IPS DF 6.9 (cell line): ENCODE results near the gene PCDHA11.
A peak's percentile ranks its signal among the peaks of the same experiment; 100 is the strongest.
"Not testable (repeated sequence)": the region's sequence is repeated elsewhere in the genome, so short reads cannot be mapped to it uniquely, and the experiment has no call there.

Experiments
- DNase-seq: peaks from one replicate; pipeline ENCODE4 v3.0.0-alpha.2; 2013; ENCODE audit warnings: low read depth, low spot score
- H3K27ac ChIP-seq: one replicate; pipeline ENCODE4 v1.5.1; 2013; ENCODE audit warnings: low read length, control low read depth
- H3K27me3 ChIP-seq: 2 replicates; pipeline ENCODE4 v1.6.1; 2013; ENCODE audit warnings: mild to moderate bottlenecking, low read length; ENCODE audit not compliant: control insufficient read depth, insufficient read depth
- H3K36me3 ChIP-seq: 2 replicates; pipeline ENCODE4 v1.6.1; 2013; ENCODE audit warnings: low read length; ENCODE audit not compliant: control insufficient read depth, insufficient read depth
- H3K4me1 ChIP-seq: 2 replicates; pipeline ENCODE4 v1.6.1; 2013; ENCODE audit warnings: low read length; ENCODE audit not compliant: control insufficient read depth, insufficient read depth
- H3K4me3 ChIP-seq: 2 replicates; pipeline ENCODE4 v1.5.1; 2013; ENCODE audit warnings: mild to moderate bottlenecking, low read length
- H3K9me3 ChIP-seq: 2 replicates; pipeline ENCODE4 v1.6.1; 2013; ENCODE audit warnings: low read length, inconsistent platforms; ENCODE audit not compliant: control insufficient read depth, insufficient read depth
- WGBS: extraction: QIAGEN DNeasy Blood & Tissue Kit; methylation state at CpG from one replicate; pipeline ENCODE4 v1.1.7; 2013; ENCODE audit warnings: mixed read lengths, missing lambda C conversion rate; ENCODE audit not compliant: insufficient read length, insufficient coverage; 5-methylcytosine and 5-hydroxymethylcytosine counted together

PCDHA11 gene

DNA sequence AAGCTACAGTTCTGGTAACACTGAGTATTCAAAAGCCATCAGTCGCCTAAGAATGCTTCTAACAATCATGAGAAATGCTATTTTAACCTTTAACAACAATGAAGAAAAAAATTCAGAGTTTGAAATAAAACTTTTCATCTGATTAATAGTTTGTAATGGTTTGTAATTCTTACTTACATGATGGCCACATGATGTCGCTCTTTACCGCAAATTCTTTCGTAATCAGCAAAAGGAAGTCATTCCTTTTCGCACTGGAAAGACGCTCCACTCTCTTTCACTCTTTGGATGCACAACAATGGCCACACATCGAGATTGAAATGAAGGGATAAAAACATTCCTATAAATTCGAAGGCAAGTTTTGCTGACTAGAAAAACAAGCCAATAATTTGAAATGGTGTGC, 34.8 kb upstream of the PCDHA11 start, which contains the start of gene PCDHA7:
PCDHA7 (plus strand) TSS at position 277 of the 400 bp plus-strand sequence; CDS start at position 392, 115 bp downstream.
- no peaks in the 10 kb centered on the region for H3K9me3 ChIP-seq
- no peak within 1 kb of the TSS for H3K27ac ChIP-seq
- H3K4me1 ChIP-seq = no peaks in the 10 kb centered on the region
- no peaks in the 10 kb centered on the region for H3K27me3 ChIP-seq
- no peaks in the 10 kb centered on the region for H3K36me3 ChIP-seq
- no CpG with 5 or more reads among the region's 8 CpGs for WGBS
- no peak for DNase-seq
- H3K4me3 ChIP-seq = no peak within 1 kb of the TSS

DNA sequence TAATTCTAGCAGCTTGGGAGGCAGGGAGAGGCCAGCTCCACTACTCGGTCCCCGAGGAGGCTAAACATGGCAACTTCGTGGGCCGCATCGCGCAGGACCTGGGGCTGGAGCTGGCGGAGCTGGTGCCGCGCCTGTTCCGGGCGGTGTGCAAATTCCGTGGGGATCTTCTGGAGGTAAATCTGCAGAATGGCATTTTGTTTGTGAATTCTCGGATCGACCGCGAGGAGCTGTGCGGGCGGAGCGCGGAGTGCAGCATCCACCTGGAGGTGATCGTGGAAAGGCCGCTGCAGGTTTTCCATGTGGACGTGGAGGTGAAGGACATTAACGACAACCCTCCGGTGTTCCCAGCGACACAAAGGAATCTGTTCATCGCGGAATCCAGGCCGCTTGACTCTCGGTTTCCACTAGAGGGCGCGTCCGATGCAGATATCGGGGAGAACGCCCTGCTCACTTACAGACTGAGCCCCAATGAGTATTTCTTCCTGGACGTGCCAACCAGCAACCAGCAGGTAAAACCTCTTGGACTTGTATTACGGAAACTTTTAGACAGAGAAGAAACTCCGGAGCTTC, 34.2 kb upstream of the PCDHA11 start:
- not testable (repeated sequence) for DNase-seq, H3K9me3 ChIP-seq, H3K4me3 ChIP-seq, H3K27ac ChIP-seq, H3K36me3 ChIP-seq, H3K27me3 ChIP-seq, H3K4me1 ChIP-seq
- WGBS = no CpG with 5 or more reads among the region's 38 CpGs

- Histone ChIP-seq H3K36me3 (no peaks in the 10 kb centered on the region), H3K27ac (no peak overlapping the region), H3K4me3 (no peak overlapping the region), H3K9me3 (no peaks in the 10 kb centered on the region), H3K27me3 (no peaks in the 10 kb centered on the region), H3K4me1 (no peaks in the 10 kb centered on the region)
- no peak for DNase-seq
- no CpG with 5 or more reads among the region's 103 CpGs for WGBS
Measured at GRCh38 chr5:140835622-140836510, 32.9 kb upstream of the PCDHA11 start.

- no peak within 1 kb of the TSS for H3K27ac ChIP-seq
- no peaks in the 10 kb centered on the region for H3K36me3 ChIP-seq
- H3K4me3 ChIP-seq = peak within 1 kb of the TSS; percentile 37; the same call in 1 of the 2 replicates
- no CpG with 5 or more reads among the region's 47 CpGs for WGBS
- H3K27me3 ChIP-seq = no peaks in the 10 kb centered on the region
- H3K9me3 ChIP-seq = no peaks in the 10 kb centered on the region
- H3K4me1 ChIP-seq = 0 out of 2 replicates have a peak, but pooled peaks cover 2% of the 10 kb centered on the region
- no peak for DNase-seq
Measured at GRCh38 chr5:140840978-140841962, 27.5 kb upstream of the PCDHA11 start, which contains the start of gene PCDHA8. PCDHA8 (plus strand) TSS chr5:140841187; CDS start chr5:140841322, 135 bp downstream.

DNA sequence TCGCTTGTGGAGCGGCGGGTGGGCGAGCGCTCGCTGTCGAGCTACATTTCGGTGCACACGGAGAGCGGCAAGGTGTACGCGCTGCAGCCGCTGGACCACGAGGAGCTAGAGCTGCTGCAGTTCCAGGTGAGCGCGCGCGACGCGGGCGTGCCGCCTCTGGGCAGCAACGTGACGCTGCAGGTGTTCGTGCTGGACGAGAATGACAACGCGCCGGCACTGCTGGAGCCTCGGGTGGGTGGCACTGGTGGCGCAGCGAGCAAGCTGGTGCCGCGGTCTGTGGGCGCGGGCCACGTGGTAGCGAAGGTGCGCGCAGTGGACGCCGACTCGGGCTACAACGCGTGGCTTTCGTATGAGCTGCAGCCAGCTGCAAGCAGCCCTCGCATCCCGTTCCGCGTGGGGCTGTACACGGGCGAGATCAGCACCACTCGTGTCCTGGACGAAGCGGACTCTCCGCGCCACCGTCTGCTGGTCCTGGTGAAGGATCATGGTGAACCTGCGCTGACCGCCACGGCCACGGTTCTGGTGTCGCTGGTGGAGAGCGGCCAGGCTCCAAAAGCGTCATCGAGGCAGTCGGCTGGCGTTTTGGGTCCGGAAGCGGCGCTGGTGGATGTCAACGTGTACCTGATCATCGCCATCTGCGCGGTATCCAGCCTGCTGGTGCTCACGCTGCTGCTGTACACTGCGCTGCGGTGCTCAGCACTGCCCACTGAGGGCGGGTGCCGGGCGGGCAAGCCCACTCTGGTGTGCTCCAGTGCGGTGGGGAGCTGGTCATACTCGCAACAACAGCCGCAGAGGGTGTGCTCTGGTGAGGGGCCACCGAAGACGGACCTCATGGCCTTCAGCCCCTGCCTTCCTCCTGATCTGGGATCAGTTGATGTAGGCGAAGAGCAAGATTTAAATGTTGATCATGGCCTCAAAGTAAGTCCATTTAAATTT, 25.7 kb upstream of the PCDHA11 start:
- WGBS = no CpG with 5 or more reads among the region's 87 CpGs
- H3K27ac ChIP-seq = no peak overlapping the region
- 0 out of 2 replicates have a peak, but pooled peaks cover 2% of the 10 kb centered on the region for H3K4me1 ChIP-seq

DNA sequence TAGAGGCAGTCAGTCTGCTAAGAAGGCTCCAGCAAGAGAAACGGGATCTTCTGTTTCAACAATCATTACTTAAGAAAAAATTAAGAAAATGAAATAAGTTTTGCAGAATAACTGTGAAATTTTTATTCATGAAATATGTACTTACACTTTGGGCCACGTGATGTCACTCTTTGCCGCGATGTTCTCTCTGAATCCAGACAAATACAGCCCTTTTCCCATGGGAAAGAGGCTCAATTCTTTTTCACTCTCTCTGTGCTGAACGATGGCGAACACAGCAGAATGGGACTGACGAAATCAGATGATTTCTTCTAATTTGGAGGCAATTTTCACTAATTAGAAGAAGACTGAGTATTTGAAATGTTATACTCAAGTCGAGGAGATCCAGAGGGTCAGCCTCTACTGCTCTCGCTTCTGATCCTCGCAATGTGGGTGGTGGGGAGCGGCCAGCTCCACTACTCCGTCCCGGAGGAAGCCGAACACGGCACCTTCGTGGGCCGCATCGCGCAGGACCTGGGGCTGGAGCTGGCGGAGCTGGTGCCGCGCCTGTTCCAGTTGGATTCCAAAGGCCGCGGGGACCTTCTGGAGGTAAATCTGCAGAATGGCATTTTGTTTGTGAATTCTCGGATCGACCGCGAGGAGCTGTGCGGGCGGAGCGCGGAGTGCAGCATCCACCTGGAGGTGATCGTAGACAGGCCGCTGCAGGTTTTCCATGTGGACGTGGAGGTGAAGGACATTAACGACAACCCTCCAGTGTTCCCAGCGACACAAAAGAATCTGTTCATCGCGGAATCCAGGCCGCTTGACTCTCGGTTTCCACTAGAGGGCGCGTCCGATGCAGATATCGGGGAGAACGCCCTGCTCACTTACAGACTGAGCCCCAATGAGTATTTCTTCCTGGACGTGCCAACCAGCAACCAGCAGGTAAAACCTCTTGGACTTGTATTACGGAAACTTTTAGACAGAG, 20.3 kb upstream of the PCDHA11 start, which contains the start of gene PCDHA9:
PCDHA9 (plus strand) TSS at position 244 of the 964 bp plus-strand sequence; CDS start at position 358, 114 bp downstream.
- H3K4me3 ChIP-seq, H3K4me1 ChIP-seq, DNase-seq, H3K9me3 ChIP-seq, H3K36me3 ChIP-seq, H3K27ac ChIP-seq, H3K27me3 ChIP-seq: not testable (repeated sequence)
- no CpG with 5 or more reads among the region's 48 CpGs for WGBS

More for the DNA sequence above, 25.7 kb upstream of the PCDHA11 start:
- Histone ChIP-seq H3K9me3 (no peaks in the 10 kb centered on the region), H3K27me3 (no peaks in the 10 kb centered on the region), H3K4me3 (no peak overlapping the region), H3K36me3 (no peaks in the 10 kb centered on the region)
- no peak for DNase-seq

- no CpG with 5 or more reads among the region's 101 CpGs for WGBS
- DNase-seq, H3K27ac ChIP-seq, H3K4me1 ChIP-seq, H3K27me3 ChIP-seq, H3K4me3 ChIP-seq, H3K36me3 ChIP-seq, H3K9me3 ChIP-seq: not testable (repeated sequence)
Measured at GRCh38 chr5:140849831-140850634, 18.7 kb upstream of the PCDHA11 start.
